GM12878 (cell line): Measurements from ENCODE around the gene DKK1.

Source experiments
- CEBPB ChIP-seq, 2 experiments: fragments of 150-350 bp in 1 of 2; IDR thresholded peaks; 2 replicates each; pipeline ENCODE4 v1.6.1; 2012 to 2014; ENCODE audit warnings: low read depth in 2 of 2, low read length in 2 of 2, borderline replicate concordance in 1 of 2, inconsistent platforms in 1 of 2
- CTCF ChIP-seq, 3 experiments: IDR thresholded peaks in 2 of 3; conservative IDR thresholded peaks in 1 of 3; 2 replicates each; pipeline ENCODE4 v1.5.1; 2011; ENCODE audit warnings: low read depth in 3 of 3, low read length in 3 of 3, mild to moderate bottlenecking in 3 of 3, control low read depth in 2 of 3, moderate library complexity in 2 of 3, inconsistent platforms in 1 of 3, mixed read lengths in 1 of 3; ENCODE audit not compliant: control insufficient read depth in 2 of 3, insufficient read depth in 1 of 3; ENCODE audit errors: extremely low read depth in 1 of 3
- EZH2 ChIP-seq: IDR thresholded peaks from 2 replicates; pipeline ENCODE4 v1.6.1; 2012; ENCODE audit warnings: low read depth, mild to moderate bottlenecking, control low read depth, inconsistent platforms, low read length, borderline replicate concordance; ENCODE audit not compliant: control insufficient read depth
- REST ChIP-seq: IDR thresholded peaks from 2 replicates; pipeline ENCODE4 v1.6.1; 2012; ENCODE audit warnings: mild to moderate bottlenecking, low read depth, low read length
- SMARCA5 ChIP-seq: fragments of 450-650 bp; IDR thresholded peaks from 2 replicates; pipeline ENCODE4 v1.6.1; 2017; ENCODE audit warnings: mild to moderate bottlenecking
- SP1 ChIP-seq: IDR thresholded peaks from one replicate; pipeline ENCODE4 v1.6.1; 2011; ENCODE audit warnings: low read depth, low read length
- ZNF384 ChIP-seq: IDR thresholded peaks from 2 replicates; pipeline ENCODE4 v1.6.1; 2012; ENCODE audit warnings: low read depth, mild to moderate bottlenecking, low read length, improper control_type of control experiment, borderline replicate concordance
- TF ChIP-seq, protein P1 (sequence below): IDR thresholded peaks from 2 replicates; pipeline ENCODE4 v1.6.1; 2011; ENCODE audit warnings: borderline replicate concordance, low read depth, mild to moderate bottlenecking, moderate library complexity, mixed read lengths, low read length; ENCODE audit not compliant: insufficient read depth; ENCODE audit errors: extremely low read length

DNA sequence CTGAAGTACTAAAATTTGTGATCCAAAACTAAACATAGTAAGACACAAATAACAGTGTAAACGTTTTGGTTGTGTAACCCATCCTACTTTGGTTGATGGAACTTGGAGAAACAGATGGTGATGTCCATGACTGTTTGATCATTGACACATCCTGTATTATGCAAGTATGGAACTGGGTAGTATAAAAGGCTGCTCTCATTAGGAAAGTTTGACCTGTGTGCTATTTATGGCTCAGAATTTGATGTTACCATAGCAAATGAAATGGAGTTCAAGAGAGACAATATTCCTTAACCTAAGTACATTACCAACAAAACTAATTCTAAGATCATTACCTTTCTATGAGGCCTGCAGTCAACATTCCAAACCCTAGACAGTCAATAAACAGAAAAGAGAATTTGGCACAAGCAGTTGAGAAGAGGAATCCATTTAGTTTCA is 39.9 kb downstream of the DKK1 start:
- TF ChIP-seq, protein P1, sequence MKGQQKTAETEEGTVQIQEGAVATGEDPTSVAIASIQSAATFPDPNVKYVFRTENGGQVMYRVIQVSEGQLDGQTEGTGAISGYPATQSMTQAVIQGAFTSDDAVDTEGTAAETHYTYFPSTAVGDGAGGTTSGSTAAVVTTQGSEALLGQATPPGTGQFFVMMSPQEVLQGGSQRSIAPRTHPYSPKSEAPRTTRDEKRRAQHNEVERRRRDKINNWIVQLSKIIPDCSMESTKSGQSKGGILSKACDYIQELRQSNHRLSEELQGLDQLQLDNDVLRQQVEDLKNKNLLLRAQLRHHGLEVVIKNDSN, result no peak
- TF ChIP-seq SP1 (no peak), CEBPB (IDR thresholded peaks at IDR 0.05; ENCODE audit: borderline replicate concordance in 1 of 2, low read depth in 2 of 2, low read length in 2 of 2) (no peak), ZNF384 (no peak), REST (no peak), CTCF (IDR thresholded peaks at IDR 0.05 in 2 of 3, conservative IDR thresholded peaks at IDR 0.05 in 1 of 3; ENCODE audit: control insufficient read depth in 2 of 3, extremely low read depth in 1 of 3, insufficient read depth in 1 of 3, low read depth in 3 of 3, low read length in 3 of 3) (no peak), EZH2 (no peak), SMARCA5 (no peak)
